Mesenchymal stem cell (in vitro differentiated cells and primary cell): ENCODE results near the gene NUDCD3.

Source experiments
- DNase-seq: peaks from one replicate; pipeline ENCODE4 v3.0.0-alpha.2; 2013
- H2AFZ ChIP-seq: one replicate; pipeline ENCODE4 v1.6.1; 2013; ENCODE audit warnings: low read depth, mild to moderate bottlenecking, control low read depth, inconsistent platforms, low read length, moderate library complexity
- H2AK5ac ChIP-seq: 2 replicates; pipeline ENCODE4 v1.6.1; 2013; ENCODE audit warnings: low read length, moderate library complexity, mild to moderate bottlenecking, inconsistent platforms; ENCODE audit not compliant: severe bottlenecking
- H2BK120ac ChIP-seq: one replicate; pipeline ENCODE4 v1.6.1; 2013; ENCODE audit warnings: low read depth, mild to moderate bottlenecking, inconsistent platforms, low read length, moderate library complexity
- H2BK12ac ChIP-seq, 2 experiments: one replicate each; pipeline ENCODE4 v1.6.1; 2013; ENCODE audit warnings: inconsistent platforms in 2 of 2, low read length in 2 of 2, mild to moderate bottlenecking in 2 of 2, moderate library complexity in 2 of 2, control low read depth in 1 of 2
- H2BK15ac ChIP-seq: one replicate; pipeline ENCODE4 v1.6.1; 2013; ENCODE audit warnings: mild to moderate bottlenecking, low read depth, inconsistent platforms; ENCODE audit not compliant: poor library complexity, severe bottlenecking
- H2BK5ac ChIP-seq: 2 replicates; pipeline ENCODE4 v1.6.1; 2013; ENCODE audit warnings: low read depth, mild to moderate bottlenecking, low read length, control low read depth, inconsistent platforms; ENCODE audit not compliant: poor library complexity, severe bottlenecking
- H3K14ac ChIP-seq, 2 experiments: one replicate each; pipeline ENCODE4 v1.6.1; 2013; ENCODE audit warnings: inconsistent platforms in 2 of 2, low read length in 2 of 2, control low read depth in 1 of 2, mild to moderate bottlenecking in 1 of 2, moderate library complexity in 1 of 2
- H3K18ac ChIP-seq, 2 experiments: one replicate each; pipeline ENCODE4 v1.6.1; 2013; ENCODE audit warnings: inconsistent platforms in 2 of 2, low read length in 2 of 2, control low read depth in 1 of 2, low read depth in 1 of 2, mild to moderate bottlenecking in 1 of 2
- H3K23ac ChIP-seq, 2 experiments: one replicate each; pipeline ENCODE4 v1.6.1; 2013; ENCODE audit warnings: inconsistent platforms in 2 of 2, low read length in 2 of 2, mild to moderate bottlenecking in 2 of 2, moderate library complexity in 2 of 2, control low read depth in 1 of 2
- H3K27ac ChIP-seq: 2 replicates; pipeline ENCODE4 v1.5.1; 2013; ENCODE audit warnings: mild to moderate bottlenecking, moderate library complexity, low read length, control low read depth, inconsistent platforms; ENCODE audit not compliant: poor library complexity, severe bottlenecking
- H3K27me3 ChIP-seq, 2 experiments: 2 replicates each; pipeline versions ENCODE4 v1.6.1 to v1.7.0; 2013; ENCODE audit warnings: low read length in 2 of 2, mild to moderate bottlenecking in 2 of 2, moderate library complexity in 2 of 2, control low read depth in 1 of 2, inconsistent platforms in 1 of 2; ENCODE audit not compliant: control insufficient read depth in 1 of 2, insufficient read depth in 1 of 2
- H3K36me3 ChIP-seq, 2 experiments: 2 replicates each; pipeline versions ENCODE4 v1.6.1 to v1.7.0; 2013; ENCODE audit warnings: low read length in 2 of 2, control low read depth in 1 of 2, inconsistent platforms in 1 of 2, low read depth in 1 of 2, mild to moderate bottlenecking in 1 of 2; ENCODE audit not compliant: insufficient read depth in 2 of 2, control insufficient read depth in 1 of 2
- H3K4ac ChIP-seq, 2 experiments: one replicate each; pipeline ENCODE4 v1.6.1; 2013; ENCODE audit warnings: inconsistent platforms in 2 of 2, low read length in 2 of 2, mild to moderate bottlenecking in 2 of 2, moderate library complexity in 2 of 2, control low read depth in 1 of 2, low read depth in 1 of 2
- H3K4me1 ChIP-seq: 2 replicates; pipeline ENCODE4 v1.6.1; 2013; ENCODE audit warnings: low read depth, low read length, control low read depth; ENCODE audit not compliant: control insufficient read depth, insufficient read depth
- H3K4me2 ChIP-seq: 2 replicates; pipeline ENCODE4 v1.6.1; 2013; ENCODE audit warnings: low read length, mild to moderate bottlenecking, inconsistent platforms; ENCODE audit not compliant: poor library complexity, severe bottlenecking
- H3K4me3 ChIP-seq, 2 experiments: 2 replicates each; pipeline versions ENCODE4 v1.5.1 to v1.7.0; 2013; ENCODE audit warnings: low read length in 2 of 2, mild to moderate bottlenecking in 2 of 2, control low read depth in 1 of 2, low read depth in 1 of 2; ENCODE audit not compliant: insufficient read depth in 1 of 2
- H3K79me1 ChIP-seq: replicated peaks from 2 replicates; pipeline ENCODE4 v1.6.1; 2013; ENCODE audit warnings: mild to moderate bottlenecking, control low read depth, low read length, inconsistent platforms; ENCODE audit not compliant: poor library complexity, severe bottlenecking
- H3K9ac ChIP-seq: 2 replicates; pipeline ENCODE4 v1.7.0; 2013; ENCODE audit warnings: mild to moderate bottlenecking, low read length, moderate library complexity
- H3K9me3 ChIP-seq: 2 replicates; pipeline ENCODE4 v1.7.0; 2013; ENCODE audit warnings: mild to moderate bottlenecking, low read length; ENCODE audit not compliant: control insufficient read depth
- H4K8ac ChIP-seq: one replicate; pipeline ENCODE4 v1.6.1; 2013; ENCODE audit warnings: inconsistent platforms, mild to moderate bottlenecking, low read length, moderate library complexity
- H4K91ac ChIP-seq: one replicate; pipeline ENCODE4 v1.6.1; 2013; ENCODE audit warnings: mild to moderate bottlenecking, low read length, inconsistent platforms
- WGBS: methylation state at CpG from one replicate; pipeline ENCODE4 v1.1.7; 2013; ENCODE audit warnings: mixed read lengths; 5-methylcytosine and 5-hydroxymethylcytosine counted together

NUDCD3 gene

GRCh38 chr7:44416941-44417340 lies 73.5 kb downstream of the NUDCD3 start:
- WGBS, result 91% methylated on average over 6 of the region's 6 CpGs
- Histone ChIP-seq H3K27ac (no peak overlapping the region), H3K18ac (no peak overlapping the region), H3K9ac (no peak overlapping the region), H2BK5ac (no peak overlapping the region), H4K8ac (no peak overlapping the region), H3K27me3 (no peaks in the 10 kb centered on the region), H3K14ac (no peak overlapping the region), H2BK15ac (no peak overlapping the region), H3K4me3 (no peak overlapping the region), H2AFZ (no peak overlapping the region), H3K79me1 (peaks cover 22% of the 10 kb centered on the region), H2AK5ac (peak overlapping the region; percentile 100), H4K91ac (no peak overlapping the region), H3K23ac (no peak overlapping the region), H2BK12ac (no peak overlapping the region), H3K4me2 (no peak overlapping the region), H3K4me1 (peaks cover 30% of the 10 kb centered on the region), H3K4ac (no peak overlapping the region), H3K36me3 (peaks cover 15 to 35% of the 10 kb centered on the region in 2 experiments), H3K9me3 (peaks cover under 1% of the 10 kb centered on the region), H2BK120ac (no peak overlapping the region)
- no peak for DNase-seq

GRCh38 chr7:44415510-44415909 lies 74.9 kb downstream of the NUDCD3 start:
- Histone ChIP-seq H3K4me1 (peaks cover 30% of the 10 kb centered on the region), H3K18ac (no peak overlapping the region), H4K8ac (no peak overlapping the region), H2BK120ac (no peak overlapping the region), H3K27me3 (no peaks in the 10 kb centered on the region), H3K14ac (no peak overlapping the region), H2BK15ac (no peak overlapping the region), H2AK5ac (peak overlapping the region; percentile 96), H3K9me3 (peaks cover 10% of the 10 kb centered on the region), H3K4me3 (no peak overlapping the region), H3K27ac (peak overlapping the region; percentile 90), H3K4me2 (no peak overlapping the region), H2BK12ac (no peak overlapping the region), H3K79me1 (peaks cover 28% of the 10 kb centered on the region), H2BK5ac (peak overlapping the region; percentile 57), H3K4ac (peak overlapping the region in 1 of 2 experiments; percentile 30), H2AFZ (no peak overlapping the region), H3K23ac (no peak overlapping the region), H3K36me3 (peaks cover 18 to 43% of the 10 kb centered on the region in 2 experiments), H4K91ac (no peak overlapping the region), H3K9ac (no peak overlapping the region)
- 96% methylated on average over 3 of the region's 3 CpGs for WGBS
- no peak for DNase-seq

- no peak overlapping the region for H3K18ac ChIP-seq
- H3K4me3 ChIP-seq, result no peak overlapping the region
- H4K8ac ChIP-seq, result no peak overlapping the region
- H3K4me1 ChIP-seq, result peaks cover 30% of the 10 kb centered on the region
- H3K9ac ChIP-seq, result no peak overlapping the region
- peaks cover 10% of the 10 kb centered on the region for H3K9me3 ChIP-seq
- H2BK120ac ChIP-seq, result no peak overlapping the region
- no peak overlapping the region for H2AK5ac ChIP-seq
- H2BK15ac ChIP-seq, result no peak overlapping the region
- H3K27ac ChIP-seq, result peak overlapping the region; percentile 94
- no peak overlapping the region for H2AFZ ChIP-seq
- no peak overlapping the region for H2BK5ac ChIP-seq
- no peak overlapping the region for H3K4ac ChIP-seq
- no peak overlapping the region for H4K91ac ChIP-seq
- peaks cover 28% of the 10 kb centered on the region for H3K79me1 ChIP-seq
- H3K23ac ChIP-seq, result no peak overlapping the region
- peaks cover 19 to 45% of the 10 kb centered on the region in 2 experiments for H3K36me3 ChIP-seq
- 100% methylated on average over 1 of the region's 1 CpG for WGBS
- DNase-seq, result no peak
- no peaks in the 10 kb centered on the region for H3K27me3 ChIP-seq
- H3K14ac ChIP-seq, result no peak overlapping the region
- H3K4me2 ChIP-seq, result no peak overlapping the region
- H2BK12ac ChIP-seq, result no peak overlapping the region
Observed at GRCh38 chr7:44415047-44415446, 75.4 kb downstream of the NUDCD3 start.

GRCh38 chr7:44411306-44411705 lies 79.2 kb downstream of the NUDCD3 start:
- WGBS, result no CpG with 5 or more reads among the region's 2 CpGs

More at GRCh38 chr7:44411306-44411705, 79.2 kb downstream of the NUDCD3 start:
- no peak overlapping the region for H3K4me2 ChIP-seq
- DNase-seq, result no peak
- H3K27ac ChIP-seq, result no peak overlapping the region
- no peak overlapping the region for H2BK15ac ChIP-seq
- no peak overlapping the region for H2BK120ac ChIP-seq
- H3K36me3 ChIP-seq, result peaks cover 3 to 30% of the 10 kb centered on the region in 2 experiments
- H3K9ac ChIP-seq, result no peak overlapping the region
- no peaks in the 10 kb centered on the region for H3K27me3 ChIP-seq
- H4K91ac ChIP-seq, result no peak overlapping the region
- H3K23ac ChIP-seq, result no peak overlapping the region
- no peak overlapping the region for H3K4ac ChIP-seq
- H3K18ac ChIP-seq, result no peak overlapping the region
- H3K79me1 ChIP-seq, result peaks cover 19% of the 10 kb centered on the region
- H2AK5ac ChIP-seq, result no peak overlapping the region
- no peak overlapping the region for H3K4me3 ChIP-seq
- no peak overlapping the region for H2BK12ac ChIP-seq
- H3K9me3 ChIP-seq, result peaks cover 10% of the 10 kb centered on the region
- H3K4me1 ChIP-seq, result peaks cover 16% of the 10 kb centered on the region
- no peak overlapping the region for H3K14ac ChIP-seq
- H2AFZ ChIP-seq, result no peak overlapping the region
- H4K8ac ChIP-seq, result no peak overlapping the region
- H2BK5ac ChIP-seq, result no peak overlapping the region
